GM21825 (cell line): Measurements from ENCODE around the gene USP33.
"Not testable (repeated sequence)": the region's sequence is repeated elsewhere in the genome, so short reads cannot be mapped to it uniquely, and the experiment has no call there.

ENCODE experiments used
- ATAC-seq: cut with Tn5 transposase; IDR thresholded peaks from one replicate; pipeline ENCODE4 v1.9.1; 2021; ENCODE audit warnings: mild to moderate bottlenecking, moderate library complexity; ENCODE audit not compliant: unreplicated experiment

The USP33 gene

GRCh38 chr1:77759071-77760028, at the start of gene USP33:
Gene USP33, minus strand, starts transcription at chr1:77759852. Its CDS starts 18,155 bp downstream, at chr1:77741697.
- ATAC-seq: peak; percentile 97

DNA sequence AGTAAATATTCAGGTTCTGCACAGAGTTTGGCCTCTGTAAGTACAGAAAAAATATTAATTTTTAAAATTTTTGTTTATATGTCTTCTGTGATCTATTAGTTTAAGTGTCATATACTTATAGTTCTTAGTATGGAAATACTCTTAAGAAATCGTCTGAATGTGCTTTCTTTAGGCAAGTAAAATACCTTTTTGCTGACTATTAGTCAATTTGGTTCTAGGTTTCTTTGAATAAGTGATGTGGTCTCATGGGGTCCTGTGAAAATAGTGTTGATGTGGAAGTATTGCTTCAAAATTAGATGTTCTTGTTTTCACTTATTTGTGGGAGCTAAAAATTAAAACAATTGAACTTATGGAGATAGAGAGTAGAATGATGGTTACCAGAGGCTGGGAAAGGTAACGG, 43.7 kb upstream of the USP33 start:
- no peak for ATAC-seq

- no peak for ATAC-seq
Measured at GRCh38 chr1:77802026-77802425, 42.4 kb upstream of the USP33 start.

DNA sequence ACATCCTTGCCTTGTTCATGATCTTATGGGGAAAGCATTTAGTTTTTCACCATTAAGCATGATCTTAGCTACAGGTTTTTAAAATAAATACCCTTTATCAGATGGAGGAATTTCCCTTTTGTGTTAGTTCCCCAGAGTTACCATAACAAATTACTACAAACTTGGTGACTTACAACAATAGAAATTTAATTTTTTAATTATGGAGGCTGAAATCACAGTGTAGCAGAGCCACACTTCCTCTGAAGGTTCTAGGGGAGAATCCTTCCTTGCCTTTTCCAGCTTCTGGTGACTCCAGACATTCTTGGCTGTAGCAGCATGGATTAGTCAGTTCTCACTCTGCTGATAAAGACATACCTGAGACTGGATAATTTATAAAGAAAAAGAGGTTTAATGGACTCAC, 38.3 kb upstream of the USP33 start:
- no peak for ATAC-seq

GRCh38 chr1:77796695-77797405, 37.2 kb upstream of the USP33 start:
- ATAC-seq: no peak

GRCh38 chr1:77794550-77794949, 34.9 kb upstream of the USP33 start:
- ATAC-seq: no peak

- not testable (repeated sequence) for ATAC-seq
Measured at GRCh38 chr1:77786093-77786741, 26.6 kb upstream of the USP33 start.

GRCh38 chr1:77783141-77783540, 23.5 kb upstream of the USP33 start:
- no peak for ATAC-seq

- ATAC-seq: no peak
Measured at GRCh38 chr1:77781683-77782082, 22.0 kb upstream of the USP33 start.

DNA sequence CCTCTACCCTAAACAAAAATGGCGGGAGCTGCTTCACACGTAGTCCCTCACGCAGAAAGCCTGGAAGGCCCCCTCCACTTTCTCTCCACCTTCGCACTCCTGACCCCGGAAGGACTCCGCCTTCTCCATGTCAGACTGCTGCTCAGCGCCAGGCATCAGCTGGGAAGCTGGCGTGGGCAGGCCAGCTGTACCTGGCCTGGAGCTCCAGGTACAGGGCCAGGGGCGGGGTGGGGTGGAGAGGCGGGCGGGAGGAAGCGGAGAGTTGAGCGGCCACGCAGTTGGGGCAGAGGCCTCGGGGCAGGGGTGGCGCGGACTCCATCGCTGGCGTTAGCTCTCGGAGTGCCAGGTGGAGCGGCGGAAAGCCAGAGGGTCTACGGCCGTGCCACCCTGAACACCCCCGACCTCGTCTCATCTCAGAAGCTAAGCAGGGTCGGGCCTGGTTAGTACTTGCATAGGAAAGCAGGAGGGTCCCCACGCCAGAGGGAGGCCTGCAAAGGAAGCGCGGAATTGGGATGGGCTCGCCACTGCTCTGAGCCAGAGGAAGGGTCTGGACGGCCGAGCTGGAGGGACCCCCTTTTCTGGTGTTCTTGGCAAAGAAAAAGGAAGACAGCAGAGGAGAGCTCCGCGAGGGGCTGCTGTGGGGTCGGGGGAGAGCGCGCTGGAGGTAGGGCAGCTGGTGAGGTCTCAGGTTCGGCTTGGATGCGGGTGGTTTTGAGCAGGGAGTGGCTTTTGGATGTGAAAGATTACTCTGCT, 20.1 kb upstream of the USP33 start, which contains the start of gene MIGA1:
Gene MIGA1, plus strand, starts transcription at position 121 of the 753 bp plus-strand sequence. CDS start 3,604 bp downstream, outside the sequence.
- ATAC-seq: peak; percentile 94

DNA sequence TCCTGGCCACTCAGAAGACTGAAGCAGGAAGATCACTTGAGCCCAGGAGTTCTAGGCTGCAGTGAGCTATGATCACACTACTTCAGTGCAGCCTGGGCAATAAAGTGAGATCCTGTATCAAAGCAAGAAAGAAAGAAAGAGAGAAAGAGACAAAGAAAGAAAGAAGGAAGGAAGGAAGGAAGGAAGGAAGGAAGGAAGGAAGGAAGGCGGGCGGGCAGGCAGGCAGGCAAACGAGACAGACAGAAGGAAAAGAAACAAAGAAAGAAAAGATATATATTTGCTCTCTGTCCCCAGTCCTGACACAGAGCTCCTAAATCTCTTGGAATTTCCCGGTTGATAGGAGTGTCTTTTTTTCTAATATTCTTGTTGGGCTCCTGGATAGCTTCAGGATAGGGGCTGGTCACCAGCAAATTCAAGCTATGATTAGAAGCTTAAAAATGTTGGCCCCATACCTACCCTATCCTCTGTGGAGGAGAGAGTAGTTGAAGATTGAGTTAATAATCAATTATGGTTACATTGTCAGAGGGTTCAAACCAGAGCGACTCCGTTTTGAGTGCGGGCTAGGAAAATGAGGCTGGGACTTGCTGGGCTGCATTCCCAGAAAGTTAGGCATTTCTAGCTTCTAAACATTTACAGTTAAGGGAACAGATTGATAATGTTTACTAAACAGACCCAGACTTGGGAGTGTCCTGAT, 16.5 kb upstream of the USP33 start:
- no peak for ATAC-seq

DNA sequence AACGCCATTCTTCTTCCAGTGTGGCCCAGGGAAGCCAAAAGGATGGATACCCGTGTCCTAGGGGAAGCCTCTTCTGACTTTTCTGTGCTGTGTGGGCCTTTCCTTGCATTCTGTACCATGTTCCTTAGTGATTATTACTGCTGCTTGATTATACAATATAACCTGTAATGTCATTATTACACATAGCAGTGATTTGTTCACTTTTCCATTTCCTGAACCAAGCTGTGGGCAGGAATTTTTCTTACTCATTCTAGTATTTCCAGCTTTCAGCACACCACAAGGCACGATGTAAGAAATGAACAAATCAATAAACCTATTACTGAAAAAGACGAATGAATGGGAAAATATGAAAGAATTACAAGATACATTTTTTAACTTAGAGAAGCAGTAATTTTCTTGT, 8.4 kb upstream of the USP33 start:
- no peak for ATAC-seq

GRCh38 chr1:77762072-77762476, 2.4 kb upstream of the USP33 start:
- ATAC-seq: no peak

- ATAC-seq: no peak
Measured at GRCh38 chr1:77757603-77758002, 2.0 kb downstream of the USP33 start.

DNA sequence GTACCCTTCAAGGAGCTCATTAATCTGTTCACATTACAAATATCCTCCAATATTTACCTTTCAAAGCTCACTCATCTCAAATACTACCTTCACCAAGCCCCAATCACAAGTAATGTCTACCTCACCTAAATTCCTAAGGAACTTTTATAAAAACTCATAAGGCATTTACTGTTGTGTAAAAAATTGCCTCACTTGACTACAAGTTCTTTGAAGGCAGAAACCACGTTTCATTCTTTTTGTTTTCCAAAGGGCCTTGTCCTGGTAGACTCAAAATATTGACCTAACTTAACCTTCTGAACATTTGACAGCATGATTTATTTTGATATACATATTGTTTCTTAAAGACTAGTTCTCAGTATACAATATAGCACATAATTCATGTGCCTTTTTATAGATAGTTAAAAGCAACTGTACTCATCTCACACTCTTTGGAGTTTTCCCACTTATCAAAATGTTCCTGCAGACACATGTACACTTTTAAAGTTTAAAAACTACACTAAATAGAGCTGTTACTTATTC, 2.5 kb downstream of the USP33 start:
- no peak for ATAC-seq

- no peak for ATAC-seq
Measured at GRCh38 chr1:77756052-77756754, 3.4 kb downstream of the USP33 start.

GRCh38 chr1:77749489-77749888, 10.2 kb downstream of the USP33 start:
- ATAC-seq: not testable (repeated sequence)

- ATAC-seq: no peak
Measured at GRCh38 chr1:77744576-77744975, 15.1 kb downstream of the USP33 start.

GRCh38 chr1:77742011-77742555, 17.6 kb downstream of the USP33 start:
- no peak for ATAC-seq
